Neural progenitor cell (in vitro differentiated cells): ENCODE data around the gene MTREX. TPM values are rescaled to one million over a fixed set of nuclear protein-coding genes. Genes with fewer than 3 reads are reported as not detected.

Source experiments
- DNase-seq: peaks from one replicate; pipeline ENCODE4 v3.0.0-alpha.2; 2016; ENCODE audit warnings: low spot score
- H2AFZ ChIP-seq: fragments of 200-600 bp; sonication (generic); replicated peaks from 2 replicates; pipeline ENCODE4 v1.6.1; 2016; ENCODE audit warnings: antibody characterized with exemption
- H3F3A ChIP-seq: fragments of 200-600 bp; sonication (generic); 2 replicates; pipeline ENCODE4 v1.6.1; 2016; ENCODE audit warnings: antibody characterized with exemption, low read depth
- H3K27ac ChIP-seq: fragments of 200-600 bp; sonication (generic); 2 replicates; pipeline ENCODE4 v1.5.1; 2016; ENCODE audit warnings: mild to moderate bottlenecking
- H3K27me3 ChIP-seq: fragments of 200-600 bp; sonication (generic); 2 replicates; pipeline ENCODE4 v1.6.1; 2016; ENCODE audit warnings: mild to moderate bottlenecking, moderate library complexity
- H3K36me3 ChIP-seq: fragments of 200-600 bp; sonication (generic); 2 replicates; pipeline ENCODE4 v1.5.1; 2016
- H3K4me1 ChIP-seq: fragments of 200-600 bp; sonication (generic); 2 replicates; pipeline ENCODE4 v1.6.1; 2016; ENCODE audit warnings: mixed run types
- H3K4me2 ChIP-seq: fragments of 200-600 bp; sonication (generic); 2 replicates; pipeline ENCODE4 v1.6.1; 2016
- H3K4me3 ChIP-seq: fragments of 200-600 bp; sonication (generic); 2 replicates; pipeline ENCODE4 v1.5.1; 2016
- H3K79me2 ChIP-seq: fragments of 200-600 bp; sonication (generic); 2 replicates; pipeline ENCODE4 v1.6.1; 2016; ENCODE audit warnings: low read depth
- H3K9ac ChIP-seq: fragments of 200-600 bp; sonication (generic); 2 replicates; pipeline ENCODE4 v1.6.1; 2016
- H3K9me3 ChIP-seq: fragments of 200-600 bp; sonication (generic); 2 replicates; pipeline ENCODE4 v1.5.1; 2016; ENCODE audit warnings: low read depth
- H4K20me1 ChIP-seq: fragments of 200-600 bp; sonication (generic); 2 replicates; pipeline ENCODE4 v1.6.1; 2016; ENCODE audit warnings: low read depth
- H3K27ac Mint-ChIP-seq: 3 replicates; pipeline ENCODE4 v1.8.0; 2021; ENCODE audit warnings: mixed read lengths
- H3K27me3 Mint-ChIP-seq: 2 replicates; pipeline ENCODE4 v1.8.0; 2022; ENCODE audit warnings: low read depth, mild to moderate bottlenecking, inconsistent platforms, moderate library complexity, mixed read lengths; ENCODE audit not compliant: insufficient read depth
- H3K36me3 Mint-ChIP-seq: 3 replicates; pipeline ENCODE4 v1.8.0; 2021; ENCODE audit warnings: mixed read lengths
- H3K4me1 Mint-ChIP-seq: 3 replicates; pipeline ENCODE4 v1.8.0; 2021; ENCODE audit warnings: mixed read lengths
- H3K4me3 Mint-ChIP-seq: 3 replicates; pipeline ENCODE4 v1.8.0; 2021; ENCODE audit warnings: mild to moderate bottlenecking, moderate library complexity, mixed read lengths
- H3K9me3 Mint-ChIP-seq: 3 replicates; pipeline ENCODE4 v1.8.0; 2020; ENCODE audit warnings: mixed read lengths
- EZH2 ChIP-seq: fragments of 200-600 bp; sonication (generic); IDR thresholded peaks from 2 replicates; pipeline ENCODE4 v1.6.1; 2017; ENCODE audit warnings: antibody characterized with exemption, mild to moderate bottlenecking, moderate library complexity
- EZH2phosphoT487 ChIP-seq: fragments of 200-600 bp; sonication (generic); IDR thresholded peaks from 2 replicates; pipeline ENCODE4 v1.6.1; 2017; ENCODE audit warnings: antibody characterized with exemption
- total RNA-seq: library from RNA; depleted of rRNA; stranded (reverse); fragments of >200 nt; gene quantifications from 2 replicates; pipeline ENCODE4 v1.2.3, GENCODE V29; 2015; ENCODE audit warnings: low replicate concordance
- TF ChIP-seq, protein P1 (sequence below): fragments of 200-600 bp; sonication (generic); IDR thresholded peaks from 2 replicates; pipeline ENCODE4 v1.5.1; 2017; ENCODE audit warnings: antibody characterized with exemption, mild to moderate bottlenecking

The MTREX gene
- total RNA-seq, 1 donor from 2014 or later: 198 TPM

DNA sequence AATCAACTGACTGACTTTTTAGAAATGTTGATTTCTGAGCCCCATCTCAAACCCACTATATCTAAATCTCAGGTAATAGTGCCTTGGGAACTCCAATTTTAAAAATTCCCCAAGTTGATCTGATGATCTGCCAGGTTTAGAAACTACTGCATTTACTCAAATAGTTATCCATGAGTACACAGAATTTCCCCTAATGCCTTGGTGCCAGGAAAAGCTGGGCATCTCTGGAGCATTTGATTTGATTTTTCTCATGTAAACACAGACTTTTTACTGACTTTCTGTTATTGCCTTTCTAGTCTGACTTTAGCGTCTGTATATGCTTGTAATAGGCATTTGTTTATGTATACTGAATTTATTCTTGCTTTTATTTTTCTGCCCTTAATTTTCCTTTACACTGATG is 35.8 kb downstream of the MTREX start:
- Histone ChIP-seq H3K9ac (no peak overlapping the region), H3K4me3 (no peak overlapping the region), H3K79me2 (peaks cover 15% of the 10 kb centered on the region), H3K36me3 (peaks cover 27% of the 10 kb centered on the region), H4K20me1 (no peaks in the 10 kb centered on the region), H2AFZ (no peak overlapping the region), H3K27ac (no peak overlapping the region), H3K27me3 (no peaks in the 10 kb centered on the region), H3K4me2 (no peak overlapping the region), H3K4me1 (no peaks in the 10 kb centered on the region), H3K9me3 (no peaks in the 10 kb centered on the region), H3F3A (peaks cover 17% of the 10 kb centered on the region)
- no peaks in the 10 kb centered on the region for H3K9me3 Mint-ChIP-seq
- DNase-seq: no peak
- H3K27me3 Mint-ChIP-seq: no peaks in the 10 kb centered on the region
- no peak overlapping the region for H3K4me3 Mint-ChIP-seq
- TF ChIP-seq, protein P1, sequence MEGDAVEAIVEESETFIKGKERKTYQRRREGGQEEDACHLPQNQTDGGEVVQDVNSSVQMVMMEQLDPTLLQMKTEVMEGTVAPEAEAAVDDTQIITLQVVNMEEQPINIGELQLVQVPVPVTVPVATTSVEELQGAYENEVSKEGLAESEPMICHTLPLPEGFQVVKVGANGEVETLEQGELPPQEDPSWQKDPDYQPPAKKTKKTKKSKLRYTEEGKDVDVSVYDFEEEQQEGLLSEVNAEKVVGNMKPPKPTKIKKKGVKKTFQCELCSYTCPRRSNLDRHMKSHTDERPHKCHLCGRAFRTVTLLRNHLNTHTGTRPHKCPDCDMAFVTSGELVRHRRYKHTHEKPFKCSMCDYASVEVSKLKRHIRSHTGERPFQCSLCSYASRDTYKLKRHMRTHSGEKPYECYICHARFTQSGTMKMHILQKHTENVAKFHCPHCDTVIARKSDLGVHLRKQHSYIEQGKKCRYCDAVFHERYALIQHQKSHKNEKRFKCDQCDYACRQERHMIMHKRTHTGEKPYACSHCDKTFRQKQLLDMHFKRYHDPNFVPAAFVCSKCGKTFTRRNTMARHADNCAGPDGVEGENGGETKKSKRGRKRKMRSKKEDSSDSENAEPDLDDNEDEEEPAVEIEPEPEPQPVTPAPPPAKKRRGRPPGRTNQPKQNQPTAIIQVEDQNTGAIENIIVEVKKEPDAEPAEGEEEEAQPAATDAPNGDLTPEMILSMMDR: no peak
- TF ChIP-seq EZH2 (no peak), EZH2phosphoT487 (no peak)
- no peaks in the 10 kb centered on the region for H3K4me1 Mint-ChIP-seq
- H3K36me3 Mint-ChIP-seq: peaks cover 26% of the 10 kb centered on the region
- H3K27ac Mint-ChIP-seq: no peak overlapping the region

DNA sequence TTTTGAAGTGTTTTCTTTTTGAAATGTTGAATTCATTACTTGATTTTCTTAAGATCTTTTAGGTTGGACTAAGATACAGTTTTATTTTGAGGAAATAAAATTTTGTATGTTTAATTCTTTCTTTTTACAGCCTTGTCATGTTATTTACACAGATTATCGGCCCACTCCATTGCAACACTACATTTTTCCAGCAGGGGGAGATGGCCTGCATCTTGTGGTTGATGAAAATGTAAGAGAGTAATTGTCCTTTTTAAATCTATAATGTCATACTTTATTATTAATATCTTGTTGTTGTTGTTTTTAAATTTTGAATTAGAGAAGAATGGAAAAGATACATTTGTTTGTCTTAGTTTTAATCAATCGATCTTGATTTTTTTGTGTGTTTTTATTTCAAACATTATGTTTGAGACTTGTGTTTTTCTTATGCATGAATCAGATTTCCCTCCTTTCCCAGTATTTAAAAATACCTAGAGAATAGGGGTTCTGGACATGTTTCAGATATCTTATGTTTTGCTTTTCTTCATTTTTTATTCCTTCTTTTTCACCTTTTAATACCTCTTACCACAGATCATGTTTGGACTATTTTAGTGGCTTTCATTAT is 36.7 kb downstream of the MTREX start:
- Histone ChIP-seq H3K36me3 (peaks cover 29% of the 10 kb centered on the region), H3K27ac (no peak overlapping the region), H3K27me3 (no peaks in the 10 kb centered on the region), H3K9ac (no peak overlapping the region), H3K4me1 (no peaks in the 10 kb centered on the region), H3K9me3 (no peaks in the 10 kb centered on the region), H3K4me3 (no peak overlapping the region), H3F3A (peaks cover 17% of the 10 kb centered on the region), H4K20me1 (no peaks in the 10 kb centered on the region), H3K4me2 (no peak overlapping the region), H2AFZ (no peak overlapping the region), H3K79me2 (peaks cover 7% of the 10 kb centered on the region)
- no peaks in the 10 kb centered on the region for H3K27me3 Mint-ChIP-seq
- H3K27ac Mint-ChIP-seq: no peak overlapping the region
- peaks cover 26% of the 10 kb centered on the region for H3K36me3 Mint-ChIP-seq
- H3K4me1 Mint-ChIP-seq: no peaks in the 10 kb centered on the region
- no peak overlapping the region for H3K4me3 Mint-ChIP-seq
- TF ChIP-seq, protein P1: peak; percentile 86
- TF ChIP-seq EZH2phosphoT487 (no peak), EZH2 (no peak)
- no peaks in the 10 kb centered on the region for H3K9me3 Mint-ChIP-seq
- DNase-seq: peak; percentile 33

DNA sequence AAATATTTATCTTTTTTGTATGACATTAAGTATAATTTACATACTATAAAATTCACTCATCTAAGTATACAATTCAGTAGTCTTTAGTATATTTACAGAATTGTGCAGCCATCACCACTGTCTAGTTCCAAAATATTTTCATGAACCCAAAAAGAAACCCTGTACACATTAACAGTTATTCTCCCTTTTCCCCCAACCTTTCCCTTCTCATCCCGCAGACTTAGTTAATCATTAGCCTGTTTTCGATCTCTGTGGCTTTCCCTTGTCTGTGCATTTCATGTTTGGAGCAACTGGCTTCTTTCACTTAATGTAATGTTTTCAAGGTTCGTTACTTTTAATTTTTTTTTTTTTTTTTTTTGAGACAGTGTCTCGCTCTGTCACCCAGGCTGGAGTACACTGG is 37.5 kb downstream of the MTREX start:
- Mint-ChIP-seq H3K27ac (no peak overlapping the region), H3K4me3 (no peak overlapping the region), H3K9me3 (no peaks in the 10 kb centered on the region), H3K27me3 (no peaks in the 10 kb centered on the region), H3K36me3 (peaks cover 26% of the 10 kb centered on the region), H3K4me1 (no peaks in the 10 kb centered on the region)
- H3K4me3 ChIP-seq: no peak overlapping the region
- peaks cover under 1% of the 10 kb centered on the region for H3K79me2 ChIP-seq
- no peak overlapping the region for H3K9ac ChIP-seq
- no peak for DNase-seq
- H3K27ac ChIP-seq: no peak overlapping the region
- no peak overlapping the region for H3K4me2 ChIP-seq
- TF ChIP-seq, protein P1: no peak
- TF ChIP-seq EZH2phosphoT487 (no peak), EZH2 (no peak)
- no peaks in the 10 kb centered on the region for H3K27me3 ChIP-seq
- no peaks in the 10 kb centered on the region for H4K20me1 ChIP-seq
- peaks cover 17% of the 10 kb centered on the region for H3F3A ChIP-seq
- H3K9me3 ChIP-seq: no peaks in the 10 kb centered on the region
- peaks cover 37% of the 10 kb centered on the region for H3K36me3 ChIP-seq
- no peak overlapping the region for H2AFZ ChIP-seq
- H3K4me1 ChIP-seq: no peaks in the 10 kb centered on the region
